Measurements from ENCODE around the gene TNIP2. TPM values are rescaled to one million over a fixed set of nuclear protein-coding genes. Genes with fewer than 3 reads are reported as not detected.

Gene TNIP2
- total and polyA plus RNA-seq, 4 donors, result 10.5 to 20.7 (median 13.5) TPM

GRCh38 chr4:2734612-2735011 lies 21.5 kb downstream of the TNIP2 start (continued):
- TF ChIP-seq ZBTB33 (IDR thresholded peaks at IDR 0.05) (no peak), RAD21 (IDR thresholded peaks at IDR 0.05) (no peak), CTCF (IDR thresholded peaks at IDR 0.05; ENCODE audit: low read depth, low read length, missing input control) (no peak)

GRCh38 chr4:2733844-2734574 lies 22.1 kb downstream of the TNIP2 start:
- no peak for TF ChIP-seq RAD21 (IDR thresholded peaks at IDR 0.05)
- no peak for TF ChIP-seq EGR1 (IDR thresholded peaks at IDR 0.05; ENCODE audit: low read depth in 2 of 2)
- no peak for TF ChIP-seq CTCF (IDR thresholded peaks at IDR 0.05; ENCODE audit: low read depth, low read length, missing input control)
- TF ChIP-seq GABPA (IDR thresholded peaks at IDR 0.05 in 1 of 2, conservative IDR thresholded peaks at IDR 0.05 in 1 of 2), result no peak
- no peak for TF ChIP-seq ATF3 (IDR thresholded peaks at IDR 0.05)
- TF ChIP-seq YY1 (IDR thresholded peaks at IDR 0.05), result no peak
- TF ChIP-seq JUND (IDR thresholded peaks at IDR 0.05), result no peak
- no peak for TF ChIP-seq FOXA2 (IDR thresholded peaks at IDR 0.05)
- no peak for TF ChIP-seq RXRA (IDR thresholded peaks at IDR 0.05)
- no peak for DNase-seq (ENCODE audit: low spot score)
- Histone ChIP-seq H3K27ac (ENCODE audit: low read depth in 1 of 2, low read length in 2 of 2) (no peak overlapping the region), H3K9ac (ENCODE audit: low read depth in 1 of 2, low read length in 2 of 2) (no peak overlapping the region), H3K9me3 (ENCODE audit: control insufficient read depth in 4 of 4, low read length in 3 of 4) (no peaks in the 10 kb centered on the region), H3K4me3 (ENCODE audit: low read depth in 1 of 3, low read length in 3 of 3) (no peak overlapping the region), H3K27me3 (ENCODE audit: control insufficient read depth in 4 of 4, insufficient read depth in 4 of 4, low read length in 3 of 4) (no peaks in the 10 kb centered on the region), H3K4me1 (ENCODE audit: control insufficient read depth in 4 of 4, insufficient read depth in 4 of 4, low read length in 3 of 4) (no peaks in the 10 kb centered on the region), H3K36me3 (ENCODE audit: control insufficient read depth in 4 of 4, insufficient read depth in 3 of 4, low read depth in 1 of 4, low read length in 3 of 4) (peaks cover 9 to 32% (median 11%) of the 10 kb centered on the region in 4 donors)
- 92% methylated on average over 2 of the region's 2 CpGs for WGBS

GRCh38 chr4:2733001-2733843 lies 22.9 kb downstream of the TNIP2 start:
- H3K36me3 ChIP-seq (ENCODE audit: control insufficient read depth in 4 of 4, insufficient read depth in 3 of 4, low read depth in 1 of 4, low read length in 3 of 4), result peaks cover 11 to 32% (median 11%) of the 10 kb centered on the region in 4 donors
- TF ChIP-seq ATF3 (IDR thresholded peaks at IDR 0.05) (no peak), NR2F2 (IDR thresholded peaks at IDR 0.05) (no peak), HNF4A (conservative IDR thresholded peaks at IDR 0.05) (no peak), SP1 (IDR thresholded peaks at IDR 0.05) (no peak), CTCF (IDR thresholded peaks at IDR 0.05; ENCODE audit: low read depth, low read length, missing input control) (no peak), ZBTB33 (IDR thresholded peaks at IDR 0.05) (no peak), FOXA2 (IDR thresholded peaks at IDR 0.05) (no peak), EGR1 (IDR thresholded peaks at IDR 0.05; ENCODE audit: low read depth in 2 of 2) (no peak), JUND (IDR thresholded peaks at IDR 0.05) (no peak), YY1 (IDR thresholded peaks at IDR 0.05) (no peak), HNF4G (IDR thresholded peaks at IDR 0.05) (no peak), RAD21 (IDR thresholded peaks at IDR 0.05) (no peak), GABPA (IDR thresholded peaks at IDR 0.05 in 1 of 2, conservative IDR thresholded peaks at IDR 0.05 in 1 of 2) (no peak)

More at GRCh38 chr4:2733001-2733843, 22.9 kb downstream of the TNIP2 start:
- DNase-seq (ENCODE audit: low spot score), result no peak
- no peaks in the 10 kb centered on the region for H3K27me3 ChIP-seq (ENCODE audit: control insufficient read depth in 4 of 4, insufficient read depth in 4 of 4, low read length in 3 of 4)
- no peaks in the 10 kb centered on the region for H3K9me3 ChIP-seq (ENCODE audit: control insufficient read depth in 4 of 4, low read length in 3 of 4)
- no peaks in the 10 kb centered on the region for H3K4me1 ChIP-seq (ENCODE audit: control insufficient read depth in 4 of 4, insufficient read depth in 4 of 4, low read length in 3 of 4)
- no peak overlapping the region for H3K27ac ChIP-seq (ENCODE audit: low read depth in 1 of 2, low read length in 2 of 2)
- H3K9ac ChIP-seq (ENCODE audit: low read depth in 1 of 2, low read length in 2 of 2), result no peak overlapping the region
- 90% methylated on average over 21 of the region's 21 CpGs for WGBS
- no peak overlapping the region for H3K4me3 ChIP-seq (ENCODE audit: low read depth in 1 of 3, low read length in 3 of 3)
